ENCODE data around the gene ZNF438.

The ZNF438 gene

DNA sequence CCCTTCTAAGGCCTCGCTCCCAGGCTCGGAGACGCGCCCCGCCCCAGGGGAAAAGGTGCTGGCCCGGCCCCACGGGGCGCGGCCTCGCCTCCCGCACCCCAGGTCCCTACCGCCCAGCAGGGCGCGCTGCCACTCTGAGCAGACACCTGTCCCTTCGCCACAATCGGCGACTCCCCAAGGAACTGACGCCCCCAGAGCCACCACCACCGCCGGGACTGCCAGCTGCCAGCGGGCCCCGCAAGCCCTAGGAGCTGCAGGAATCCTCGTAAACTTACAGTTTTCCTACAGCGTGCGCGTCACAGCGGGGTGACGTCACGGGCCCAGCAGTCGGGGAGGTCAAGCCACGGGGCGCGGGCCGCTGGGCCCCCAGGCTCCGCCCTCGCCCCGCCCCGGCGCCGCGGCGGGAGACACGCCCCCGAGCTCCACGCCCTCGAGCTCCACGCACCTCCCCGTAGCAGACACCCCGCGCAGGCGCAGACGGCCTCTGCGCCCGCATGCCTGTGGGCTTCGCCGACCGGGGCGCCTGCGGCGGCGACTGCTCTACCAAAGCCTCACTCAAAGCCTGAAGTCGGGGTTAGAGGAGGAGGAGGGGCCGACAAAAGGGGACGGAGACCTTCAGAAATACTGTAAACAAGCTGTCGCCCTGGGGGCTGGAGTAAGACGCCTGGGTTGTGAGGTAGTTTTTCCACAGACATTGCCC, at the start of gene ZNF438:
Gene ZNF438, minus strand, starts transcription at position 308 of the 700 bp plus-strand sequence. CDS start 154,831 bp downstream, outside the sequence.
- peak within 1 kb of the TSS; percentile 75 for H3K4me3 ChIP-seq (ENCODE audit: low read depth, low read length)
- TF ChIP-seq CTCF (conservative IDR thresholded peaks at IDR 0.05; ENCODE audit: low read depth, low read length), result peak; percentile 28
- peak; percentile 97 for DNase-seq (ENCODE audit: low read depth)

DNA sequence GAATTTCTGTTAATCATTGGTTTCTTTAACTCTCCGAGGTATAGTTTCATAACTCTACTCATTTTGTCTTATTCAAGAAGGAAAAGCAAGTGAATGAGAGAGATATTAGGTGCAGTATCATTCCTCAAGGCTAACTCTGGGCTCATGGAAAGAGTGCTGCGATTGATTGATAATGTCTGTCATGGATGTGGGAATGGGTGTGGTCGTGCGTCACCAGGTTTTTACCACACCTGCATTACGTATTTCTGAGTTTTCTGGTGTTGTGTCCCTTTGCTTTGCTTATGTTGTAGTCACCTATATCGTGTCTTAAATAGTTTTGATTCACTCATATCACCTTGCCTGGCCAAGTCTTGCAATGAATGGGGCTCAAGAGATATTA, 44.9 kb upstream of the ZNF438 start:
- TF ChIP-seq CTCF (conservative IDR thresholded peaks at IDR 0.05; ENCODE audit: low read depth, low read length), result no peak
- DNase-seq (ENCODE audit: low read depth), result no peak
- no peak overlapping the region for H3K4me3 ChIP-seq (ENCODE audit: low read depth, low read length)

GRCh38 chr10:31075881-31076609, 44.4 kb upstream of the ZNF438 start:
- DNase-seq (ENCODE audit: low read depth), result no peak
- H3K4me3 ChIP-seq (ENCODE audit: low read depth, low read length), result no peak overlapping the region
- TF ChIP-seq CTCF (conservative IDR thresholded peaks at IDR 0.05; ENCODE audit: low read depth, low read length), result no peak

- peak; percentile 92 for DNase-seq (ENCODE audit: low read depth)
- TF ChIP-seq CTCF (conservative IDR thresholded peaks at IDR 0.05; ENCODE audit: low read depth, low read length), result no peak
- no peak overlapping the region for H3K4me3 ChIP-seq (ENCODE audit: low read depth, low read length)
These were observed 43.8 kb upstream of the ZNF438 start for GRCh38 chr10:31075434-31075833.

DNA sequence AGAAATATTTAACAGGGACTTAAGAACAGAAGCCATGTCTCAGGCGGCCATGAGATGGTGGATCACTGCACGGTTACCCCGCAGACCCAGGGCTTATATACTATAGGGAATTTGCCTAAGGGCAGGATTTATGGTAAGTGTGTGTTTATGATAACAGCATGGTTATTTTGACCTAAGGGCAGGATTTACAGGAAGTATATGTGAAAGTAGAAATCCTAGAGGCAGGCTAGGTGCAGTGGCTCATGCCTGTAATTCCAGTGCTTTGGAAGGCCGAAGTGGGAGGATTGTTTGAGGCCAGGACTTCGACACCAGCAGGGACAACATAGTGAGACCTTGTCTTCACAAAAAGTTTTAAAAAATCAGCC, 43.0 kb upstream of the ZNF438 start:
- TF ChIP-seq CTCF (conservative IDR thresholded peaks at IDR 0.05; ENCODE audit: low read depth, low read length), result no peak
- H3K4me3 ChIP-seq (ENCODE audit: low read depth, low read length), result no peak overlapping the region
- DNase-seq (ENCODE audit: low read depth), result no peak

DNA sequence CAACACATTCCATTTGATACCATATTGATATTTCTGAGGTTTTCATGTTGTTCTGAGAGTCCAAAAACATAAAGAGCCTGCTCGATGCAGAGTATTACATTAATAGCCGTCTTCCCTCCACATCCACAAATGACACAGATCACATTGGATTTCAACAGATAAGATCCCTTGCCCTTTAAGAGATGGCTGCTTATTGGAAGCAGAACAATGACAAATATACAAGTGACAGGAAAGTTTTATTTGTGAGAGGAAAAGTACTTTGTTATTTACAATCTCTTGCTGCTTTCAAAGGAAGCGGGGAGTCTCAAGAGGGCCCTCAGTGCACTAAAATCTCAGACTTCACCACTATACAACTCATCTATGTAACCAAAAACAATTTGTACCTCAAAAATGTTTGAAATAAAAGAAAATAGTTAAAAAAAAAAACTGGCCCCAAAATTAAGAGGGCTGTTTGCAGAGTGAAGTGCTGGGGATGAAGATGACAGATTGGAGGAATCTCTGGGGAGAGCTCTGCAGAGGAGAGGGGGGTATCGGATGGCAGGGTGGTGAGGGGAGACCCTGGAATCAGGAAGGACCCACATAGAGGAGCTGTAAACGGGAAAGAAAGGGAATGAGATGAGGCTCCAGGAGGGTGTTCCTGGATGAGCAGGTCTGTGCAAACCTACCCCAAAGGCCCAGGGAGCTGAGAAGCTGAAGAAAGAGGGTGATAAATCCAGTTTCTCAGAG, 42.5 kb upstream of the ZNF438 start:
- H3K4me3 ChIP-seq (ENCODE audit: low read depth, low read length), result no peak overlapping the region
- no peak for TF ChIP-seq CTCF (conservative IDR thresholded peaks at IDR 0.05; ENCODE audit: low read depth, low read length)
- no peak for DNase-seq (ENCODE audit: low read depth)
